H1 (cell line): ENCODE data around the gene ZNF609.

ENCODE experiments used
- CTCF ChIP-seq, 3 experiments: IDR thresholded peaks; 1 replicate in 2 of 3; 2 replicates in 1 of 3; pipeline versions ENCODE4 v1.5.1 to v1.6.1; 2011; ENCODE audit warnings: low read length in 3 of 3, mild to moderate bottlenecking in 3 of 3, inconsistent platforms in 2 of 3, low read depth in 1 of 3, moderate library complexity in 1 of 3; ENCODE audit not compliant: insufficient read depth in 1 of 3; ENCODE audit errors: control extremely low read depth in 1 of 3
- PHF8 ChIP-seq: fragments of 200-600 bp; sonication (generic); conservative IDR thresholded peaks from 2 replicates; pipeline ENCODE4 v1.7.1; 2012; ENCODE audit warnings: low read depth, mild to moderate bottlenecking, inconsistent platforms, low read length, moderate library complexity
- ZNF274 ChIP-seq: IDR thresholded peaks from 2 replicates; pipeline ENCODE4 v1.7.0; 2012; ENCODE audit warnings: low read length, borderline replicate concordance; ENCODE audit errors: extremely low read depth

- TF ChIP-seq ZNF274: no peak
- TF ChIP-seq CTCF (IDR thresholded peaks at IDR 0.05; ENCODE audit: control extremely low read depth in 1 of 3, insufficient read depth in 1 of 3, low read depth in 1 of 3, low read length in 3 of 3): no peak
- no peak for TF ChIP-seq PHF8
These were observed 67.0 kb downstream of the ZNF609 start for GRCh38 chr15:64527263-64527984.
